ENCODE measurements around the gene KCNA3. TPM values are rescaled to one million over a fixed set of nuclear protein-coding genes. Genes with fewer than 3 reads are reported as not detected.

Gene KCNA3
- total and polyA plus RNA-seq, 10 donors, result 0.30 to 45.8 (median 25.2) TPM

GRCh38 chr1:110648417-110648816 lies 26.3 kb downstream of the KCNA3 start:
- H3K9me3 ChIP-seq, result no peaks in the 10 kb centered on the region
- intact Hi-C loops (cut with DNase I; ENCODE audit: low total_unique reads), result no loop called here
- 67 to 83% (median 71%) methylated on average over 2 of the region's 2 CpGs for WGBS, 5 donors
- H3K27me3 ChIP-seq (replicated peaks in 1 of 7), result no peaks in the 10 kb centered on the region
- no peak overlapping the region for H3K4me3 ChIP-seq
- peak overlapping the region in 5 of 8 donors; percentile 44 to 77 (median 62) for H3K27ac ChIP-seq
- TF ChIP-seq POLR2A (IDR thresholded peaks at IDR 0.05) (no peak), CTCF (IDR thresholded peaks at IDR 0.05 in 8 of 11, conservative IDR thresholded peaks at IDR 0.05 in 3 of 11) (no peak), POLR2AphosphoS5 (IDR thresholded peaks at IDR 0.05) (no peak)
- H3K4me1 ChIP-seq, result peaks cover 21 to 53% (median 44%) of the 10 kb centered on the region in 6 donors
- DNase-seq, result no peak
- no peaks in the 10 kb centered on the region for H3K36me3 ChIP-seq

- TF ChIP-seq POLR2A (IDR thresholded peaks at IDR 0.05) (no peak), CTCF (IDR thresholded peaks at IDR 0.05 in 8 of 11, conservative IDR thresholded peaks at IDR 0.05 in 3 of 11) (no peak)
- no peaks in the 10 kb centered on the region for H3K27me3 ChIP-seq (replicated peaks in 1 of 7)
- H3K4me3 ChIP-seq, result no peak overlapping the region
- peak overlapping the region; percentile 4 to 77 (median 58) for H3K27ac ChIP-seq
- no peak for DNase-seq
- H3K9me3 ChIP-seq, result no peaks in the 10 kb centered on the region
- peaks cover 18 to 64% (median 48%) of the 10 kb centered on the region in 6 donors for H3K4me1 ChIP-seq
- 6 to 11% (median 10%) methylated on average over 5 of the region's 5 CpGs for WGBS, 5 donors
- H3K36me3 ChIP-seq, result no peaks in the 10 kb centered on the region
- intact Hi-C loops (cut with DNase I; ENCODE audit: low total_unique reads), result no loop called here
Measured at GRCh38 chr1:110647254-110647891, 27.4 kb downstream of the KCNA3 start.

GRCh38 chr1:110645821-110646735 lies 28.7 kb downstream of the KCNA3 start:
- intact Hi-C loops (cut with DNase I; ENCODE audit: low total_unique reads), result no loop called here
- no peaks in the 10 kb centered on the region for H3K27me3 ChIP-seq (replicated peaks in 1 of 7)
- WGBS, 5 donors, result 56 to 80% (median 70%) methylated on average over 4 of the region's 4 CpGs
- TF ChIP-seq CTCF (IDR thresholded peaks at IDR 0.05 in 8 of 11, conservative IDR thresholded peaks at IDR 0.05 in 3 of 11), result no peak
- TF ChIP-seq POLR2A (IDR thresholded peaks at IDR 0.05), result no peak
- no peak for TF ChIP-seq POLR2AphosphoS5 (IDR thresholded peaks at IDR 0.05)
- peaks cover 18 to 77% (median 53%) of the 10 kb centered on the region in 6 donors for H3K4me1 ChIP-seq
- no peak for DNase-seq
- H3K9me3 ChIP-seq, result no peaks in the 10 kb centered on the region
- H3K4me3 ChIP-seq, result no peak overlapping the region
- H3K27ac ChIP-seq, result peak overlapping the region in 7 of 8 donors; percentile 39 to 77 (median 58)
- H3K36me3 ChIP-seq, result no peaks in the 10 kb centered on the region

- Histone ChIP-seq H3K9me3 (no peaks in the 10 kb centered on the region), H3K27me3 (replicated peaks in 1 of 7) (no peaks in the 10 kb centered on the region), H3K4me1 (peaks cover 18 to 82% (median 55%) of the 10 kb centered on the region in 6 donors), H3K4me3 (no peak overlapping the region), H3K36me3 (no peaks in the 10 kb centered on the region), H3K27ac (peak overlapping the region in 4 of 8 donors; percentile 46 to 72 (median 66))
- no peak for DNase-seq
- intact Hi-C loops (cut with DNase I; ENCODE audit: low total_unique reads), result no loop called here
- TF ChIP-seq CTCF (IDR thresholded peaks at IDR 0.05 in 8 of 11, conservative IDR thresholded peaks at IDR 0.05 in 3 of 11), result no peak
- no peak for TF ChIP-seq POLR2AphosphoS5 (IDR thresholded peaks at IDR 0.05)
- TF ChIP-seq POLR2A (IDR thresholded peaks at IDR 0.05), result no peak
Measured at GRCh38 chr1:110645211-110645610, 29.5 kb downstream of the KCNA3 start.

Measured in spleen (tissue), 11 donors.